ENCODE results near the gene TEX53. TPM values are rescaled to one million over a fixed set of nuclear protein-coding genes. Genes with fewer than 3 reads are reported as not detected.

The TEX53 gene
- total RNA-seq, result not detected
- not detected for polyA plus RNA-seq
- long read RNA-seq, donor 1, result 0 reads
- long read RNA-seq, donor 2, result 0 reads
- long read RNA-seq, donor 3, result 0 reads

DNA sequence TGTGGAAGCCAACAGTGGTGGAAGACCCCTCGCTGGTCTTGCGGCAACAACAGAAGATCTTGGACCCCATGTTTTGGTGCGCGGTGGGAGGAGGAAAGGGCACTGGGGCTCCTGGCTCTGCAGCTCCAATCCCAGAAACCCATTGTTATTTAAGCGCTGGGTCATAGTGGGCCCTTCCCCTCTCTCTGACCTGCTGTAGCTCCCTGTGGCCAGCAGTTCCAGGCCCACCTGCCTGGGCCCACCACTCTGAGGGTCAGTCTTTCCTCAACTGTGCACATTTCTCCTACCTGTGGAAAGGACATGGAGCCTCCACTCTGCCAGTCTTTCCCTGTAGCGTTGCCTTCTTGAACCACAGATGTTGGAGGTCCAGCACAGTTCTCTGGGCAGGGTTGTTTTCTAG lies at the start of gene TEX53:
TEX53 (minus strand) TSS at position 101 of the 400 bp plus-strand sequence; CDS start at position 70, 31 bp downstream.
- WGBS, 2 donors, result 97 to 99% methylated on average over 6 of the region's 6 CpGs
- intact Hi-C loops (cut with DNase I), result loop anchor here in 4 of 10 donors (5.0 to 10.0 kb wide), 4 partner anchors 70 to 253 kb away; partner anchors contain the start of gene ATP6V1G1 (in 1 of the 4)

DNA sequence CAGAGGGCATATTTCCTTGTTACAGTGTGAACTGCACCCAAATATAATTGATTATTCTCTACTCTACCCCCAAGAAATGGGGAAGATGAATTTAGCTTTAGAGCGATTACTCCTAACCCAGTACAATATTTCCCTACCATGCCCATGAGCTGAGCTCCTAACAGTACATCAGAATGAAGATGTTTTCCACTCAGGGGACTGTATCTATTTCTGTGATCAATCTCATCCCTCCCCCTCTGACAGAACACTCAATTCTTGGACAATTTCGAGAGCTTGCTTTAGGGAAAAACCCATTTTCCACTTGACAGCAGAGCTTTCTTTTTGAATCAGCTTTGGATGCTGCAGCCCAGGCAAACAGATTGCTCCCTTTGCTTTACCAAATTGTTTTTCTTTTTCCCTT lies 49.1 kb upstream of the TEX53 start:
- H3K4me3 ChIP-seq, result no peak overlapping the region
- no peaks in the 10 kb centered on the region for H3K4me1 ChIP-seq
- DNase-seq (no peak), ATAC-seq (no peak)
- H3K9me3 ChIP-seq, result no peaks in the 10 kb centered on the region
- no peaks in the 10 kb centered on the region for H3K36me3 ChIP-seq
- peaks cover 0 to 23% (median 7%) of the 10 kb centered on the region in 7 donors for H3K27me3 ChIP-seq
- TF ChIP-seq, protein P1, sequence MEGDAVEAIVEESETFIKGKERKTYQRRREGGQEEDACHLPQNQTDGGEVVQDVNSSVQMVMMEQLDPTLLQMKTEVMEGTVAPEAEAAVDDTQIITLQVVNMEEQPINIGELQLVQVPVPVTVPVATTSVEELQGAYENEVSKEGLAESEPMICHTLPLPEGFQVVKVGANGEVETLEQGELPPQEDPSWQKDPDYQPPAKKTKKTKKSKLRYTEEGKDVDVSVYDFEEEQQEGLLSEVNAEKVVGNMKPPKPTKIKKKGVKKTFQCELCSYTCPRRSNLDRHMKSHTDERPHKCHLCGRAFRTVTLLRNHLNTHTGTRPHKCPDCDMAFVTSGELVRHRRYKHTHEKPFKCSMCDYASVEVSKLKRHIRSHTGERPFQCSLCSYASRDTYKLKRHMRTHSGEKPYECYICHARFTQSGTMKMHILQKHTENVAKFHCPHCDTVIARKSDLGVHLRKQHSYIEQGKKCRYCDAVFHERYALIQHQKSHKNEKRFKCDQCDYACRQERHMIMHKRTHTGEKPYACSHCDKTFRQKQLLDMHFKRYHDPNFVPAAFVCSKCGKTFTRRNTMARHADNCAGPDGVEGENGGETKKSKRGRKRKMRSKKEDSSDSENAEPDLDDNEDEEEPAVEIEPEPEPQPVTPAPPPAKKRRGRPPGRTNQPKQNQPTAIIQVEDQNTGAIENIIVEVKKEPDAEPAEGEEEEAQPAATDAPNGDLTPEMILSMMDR (IDR thresholded peaks at IDR 0.05), result no peak
- WGBS, 2 donors, result 87 to 89% methylated on average over 2 of the region's 2 CpGs
- intact Hi-C loops (cut with DNase I), result no loop called here
- no peak overlapping the region for H3K27ac ChIP-seq

More for the DNA sequence above, at the start of gene TEX53:
- Histone ChIP-seq H3K9me3 (no peaks in the 10 kb centered on the region), H3K27me3 (peaks cover 0 to 16% (median 11%) of the 10 kb centered on the region in 7 donors), H3K27ac (no peak within 1 kb of the TSS), H3K36me3 (no peaks in the 10 kb centered on the region), H3K4me1 (peaks cover 0 to 8% (median 0%) of the 10 kb centered on the region in 9 donors), H3K4me3 (no peak within 1 kb of the TSS)
- DNase-seq (no peak), ATAC-seq (no peak)
- TF ChIP-seq, protein P1 (IDR thresholded peaks at IDR 0.05), result no peak

DNA sequence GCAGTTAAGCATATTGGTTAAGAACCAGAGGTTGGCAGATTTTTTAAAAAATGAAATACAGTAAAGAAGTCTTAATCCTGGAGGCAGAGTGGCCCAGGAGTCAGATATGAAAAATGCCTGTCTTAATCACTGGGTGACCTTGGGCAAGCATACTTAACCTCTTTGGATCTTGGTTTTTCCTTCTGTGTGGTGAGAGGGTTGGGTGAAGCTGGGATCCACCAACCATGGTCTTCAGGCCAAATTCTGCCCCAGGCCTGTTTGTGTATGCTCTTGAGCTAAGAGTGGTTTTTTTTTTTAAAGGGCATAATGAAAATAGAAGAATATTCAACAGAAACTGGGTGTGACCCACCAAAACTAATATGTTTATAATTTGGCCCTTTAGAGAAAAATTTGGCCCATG lies 44.4 kb upstream of the TEX53 start:
- TF ChIP-seq, protein P1 (IDR thresholded peaks at IDR 0.05), result no peak
- Histone ChIP-seq H3K9me3 (peaks cover 0 to 6% (median 0%) of the 10 kb centered on the region in 11 donors), H3K36me3 (no peaks in the 10 kb centered on the region), H3K4me1 (peaks cover 0 to 3% (median 0%) of the 10 kb centered on the region in 9 donors), H3K4me3 (no peak overlapping the region), H3K27me3 (peaks cover 0 to 4% (median 0%) of the 10 kb centered on the region in 7 donors), H3K27ac (no peak overlapping the region)
- no peak for ATAC-seq
- DNase-seq, result no peak
- intact Hi-C loops (cut with DNase I), result no loop called here

DNA sequence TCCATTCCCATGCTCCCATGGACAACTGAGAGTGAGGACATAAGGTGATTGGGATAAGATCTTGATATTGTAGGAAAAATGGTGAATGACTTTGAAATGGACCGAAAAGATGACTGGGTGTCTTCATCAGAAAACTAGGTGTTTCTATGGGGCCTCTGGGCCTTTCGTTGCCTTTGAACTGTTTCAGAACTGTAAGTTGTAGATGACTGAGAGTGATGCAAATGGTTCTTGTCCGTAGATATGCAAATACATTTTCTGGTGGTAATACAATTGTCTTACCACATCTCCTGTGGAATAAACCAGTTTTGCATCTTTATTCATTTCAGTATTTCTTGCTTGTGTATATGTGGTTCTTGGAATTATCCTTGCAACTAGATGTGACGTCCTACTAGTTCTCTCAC lies 40.3 kb upstream of the TEX53 start:
- ATAC-seq, result no peak

More for the DNA sequence above, 40.3 kb upstream of the TEX53 start:
- Histone ChIP-seq H3K27me3 (peaks cover 0 to 14% (median 0%) of the 10 kb centered on the region in 7 donors), H3K27ac (no peak overlapping the region), H3K4me1 (peaks cover 0 to 3% (median 0%) of the 10 kb centered on the region in 9 donors), H3K4me3 (no peak overlapping the region), H3K9me3 (peaks cover 0 to 6% (median 0%) of the 10 kb centered on the region in 11 donors), H3K36me3 (no peaks in the 10 kb centered on the region)
- no peak for DNase-seq
- WGBS, 2 donors, result 90 to 96% methylated on average over 4 of the region's 4 CpGs
- TF ChIP-seq, protein P1 (IDR thresholded peaks at IDR 0.05), result no peak
- intact Hi-C loops (cut with DNase I), result no loop called here
